Parathyroid adenoma (tissue), 2 donors: ENCODE measurements around the gene NR2C1.

Experiments used
- H2AFZ ChIP-seq: fragments of 300-600 bp; sonication (generic); one replicate; pipeline ENCODE4 v1.7.0; 2017; ENCODE audit warnings: antibody characterized with exemption, mild to moderate bottlenecking
- H3K27ac ChIP-seq: fragments of 300-600 bp; sonication (generic); one replicate; pipeline ENCODE4 v1.7.0; 2017
- H3K27me3 ChIP-seq: fragments of 300-600 bp; sonication (generic); one replicate; pipeline ENCODE4 v1.7.0; 2017; ENCODE audit warnings: low read length; ENCODE audit not compliant: control insufficient read depth, insufficient read depth
- H3K36me3 ChIP-seq: fragments of 300-600 bp; sonication (generic); one replicate; pipeline ENCODE4 v1.7.0; 2017; ENCODE audit warnings: low read length; ENCODE audit not compliant: control insufficient read depth, insufficient read depth
- H3K4me1 ChIP-seq: fragments of 300-600 bp; sonication (generic); one replicate; pipeline ENCODE4 v1.7.0; 2017; ENCODE audit warnings: control low read depth
- H3K4me2 ChIP-seq: fragments of 300-600 bp; sonication (generic); one replicate; pipeline ENCODE4 v1.7.0; 2017; ENCODE audit warnings: low read length
- H3K4me3 ChIP-seq: fragments of 300-600 bp; sonication (generic); one replicate; pipeline ENCODE4 v1.7.0; 2017; ENCODE audit warnings: low read depth, low read length
- H3K79me2 ChIP-seq: fragments of 300-600 bp; sonication (generic); one replicate; pipeline ENCODE4 v1.7.0; 2017; ENCODE audit warnings: control low read depth
- H3K9ac ChIP-seq: fragments of 300-600 bp; sonication (generic); one replicate; pipeline ENCODE4 v1.7.0; 2017; ENCODE audit warnings: mild to moderate bottlenecking
- H3K9me3 ChIP-seq: fragments of 300-600 bp; sonication (generic); one replicate; pipeline ENCODE4 v1.7.0; 2017; ENCODE audit warnings: low read length; ENCODE audit not compliant: control insufficient read depth
- CTCF ChIP-seq: fragments of 300-600 bp; sonication (generic); IDR thresholded peaks from one replicate; pipeline ENCODE4 v1.7.0; 2017; ENCODE audit warnings: antibody characterized with exemption, mild to moderate bottlenecking
- donor health status: primary hyperparathyroidism.

NR2C1 gene

GRCh38 chr12:95116773-95117172, 43.4 kb upstream of the NR2C1 start:
- no peak overlapping the region for H3K27ac ChIP-seq
- no peak overlapping the region for H3K4me3 ChIP-seq
- no peak for TF ChIP-seq CTCF
- H3K27me3 ChIP-seq = no peaks in the 10 kb centered on the region
- no peaks in the 10 kb centered on the region for H3K9me3 ChIP-seq
- no peak overlapping the region for H3K9ac ChIP-seq
- H3K36me3 ChIP-seq = no peaks in the 10 kb centered on the region
- H2AFZ ChIP-seq = no peak overlapping the region
- H3K4me1 ChIP-seq = no peaks in the 10 kb centered on the region
- H3K79me2 ChIP-seq = no peaks in the 10 kb centered on the region
- H3K4me2 ChIP-seq = no peak overlapping the region

GRCh38 chr12:95116341-95116740, 42.9 kb upstream of the NR2C1 start:
- Histone ChIP-seq H3K36me3 (no peaks in the 10 kb centered on the region), H3K4me2 (no peak overlapping the region), H3K4me1 (no peaks in the 10 kb centered on the region), H3K9me3 (no peaks in the 10 kb centered on the region), H3K9ac (no peak overlapping the region), H3K4me3 (no peak overlapping the region), H3K27ac (no peak overlapping the region), H3K79me2 (no peaks in the 10 kb centered on the region), H3K27me3 (no peaks in the 10 kb centered on the region), H2AFZ (no peak overlapping the region)
- no peak for TF ChIP-seq CTCF

- Histone ChIP-seq H3K27me3 (no peaks in the 10 kb centered on the region), H3K79me2 (no peaks in the 10 kb centered on the region), H3K27ac (no peak overlapping the region), H3K4me2 (no peak overlapping the region), H3K36me3 (no peaks in the 10 kb centered on the region), H3K4me1 (no peaks in the 10 kb centered on the region), H3K9me3 (no peaks in the 10 kb centered on the region), H2AFZ (no peak overlapping the region), H3K4me3 (no peak overlapping the region), H3K9ac (no peak overlapping the region)
- TF ChIP-seq CTCF = no peak
Observed at GRCh38 chr12:95115641-95116040, 42.2 kb upstream of the NR2C1 start.

- Histone ChIP-seq H3K4me2 (no peak overlapping the region), H2AFZ (no peak overlapping the region), H3K27me3 (no peaks in the 10 kb centered on the region), H3K4me1 (no peaks in the 10 kb centered on the region), H3K36me3 (no peaks in the 10 kb centered on the region), H3K79me2 (no peaks in the 10 kb centered on the region), H3K9me3 (no peaks in the 10 kb centered on the region), H3K9ac (no peak overlapping the region), H3K27ac (no peak overlapping the region), H3K4me3 (no peak overlapping the region)
- TF ChIP-seq CTCF = no peak
Observed at GRCh38 chr12:95114766-95115405, 41.5 kb upstream of the NR2C1 start.

- Histone ChIP-seq H3K27me3 (no peaks in the 10 kb centered on the region), H3K4me1 (no peaks in the 10 kb centered on the region), H3K27ac (no peak overlapping the region), H3K9ac (no peak overlapping the region), H3K36me3 (no peaks in the 10 kb centered on the region), H3K4me2 (no peak overlapping the region), H3K4me3 (no peak overlapping the region), H3K79me2 (no peaks in the 10 kb centered on the region), H3K9me3 (no peaks in the 10 kb centered on the region), H2AFZ (no peak overlapping the region)
- no peak for TF ChIP-seq CTCF
Observed at GRCh38 chr12:95107362-95107761, 33.9 kb upstream of the NR2C1 start.
